GM10847 (cell line): ENCODE results near the gene MIEF1.

ENCODE experiments used
- POLR2A ChIP-seq: IDR thresholded peaks from 2 replicates; pipeline ENCODE4 v1.6.1; 2011; ENCODE audit not compliant: insufficient read length; ENCODE audit errors: extremely low read depth

Gene MIEF1

GRCh38 chr22:39479254-39479653 lies 22.8 kb upstream of the MIEF1 start:
- TF ChIP-seq POLR2A = no peak

GRCh38 chr22:39480557-39480956 lies 21.5 kb upstream of the MIEF1 start:
- no peak for TF ChIP-seq POLR2A

- TF ChIP-seq POLR2A = no peak
These were observed 21.0 kb upstream of the MIEF1 start for GRCh38 chr22:39481054-39481453.

GRCh38 chr22:39481595-39481994 lies 20.5 kb upstream of the MIEF1 start:
- TF ChIP-seq POLR2A = no peak

GRCh38 chr22:39482768-39483167 lies 19.3 kb upstream of the MIEF1 start:
- no peak for TF ChIP-seq POLR2A

GRCh38 chr22:39486951-39487825 lies 14.9 kb upstream of the MIEF1 start:
- no peak for TF ChIP-seq POLR2A

- TF ChIP-seq POLR2A = no peak
These were observed 14.1 kb upstream of the MIEF1 start for GRCh38 chr22:39487826-39488520.

- no peak for TF ChIP-seq POLR2A
These were observed 13.5 kb upstream of the MIEF1 start for GRCh38 chr22:39488563-39489083.

GRCh38 chr22:39489094-39490068 lies 12.7 kb upstream of the MIEF1 start:
- no peak for TF ChIP-seq POLR2A

- no peak for TF ChIP-seq POLR2A
These were observed 11.8 kb upstream of the MIEF1 start for GRCh38 chr22:39490135-39490798.

GRCh38 chr22:39490966-39491680 lies 11.0 kb upstream of the MIEF1 start:
- TF ChIP-seq POLR2A = no peak

GRCh38 chr22:39491696-39492095 lies 10.4 kb upstream of the MIEF1 start:
- no peak for TF ChIP-seq POLR2A

- no peak for TF ChIP-seq POLR2A
These were observed 9.9 kb upstream of the MIEF1 start for GRCh38 chr22:39492186-39492585.

GRCh38 chr22:39493759-39494158 lies 8.3 kb upstream of the MIEF1 start:
- no peak for TF ChIP-seq POLR2A
